GM12873 (cell line): ENCODE measurements around the gene CARMIL1.

Source experiments
- CTCF ChIP-seq: IDR thresholded peaks from 2 replicates; pipeline ENCODE4 v1.5.1; 2012; ENCODE audit warnings: low read depth, mild to moderate bottlenecking, moderate library complexity, low read length, control low read depth; ENCODE audit not compliant: insufficient read depth; ENCODE audit errors: missing control alignments

Gene CARMIL1

DNA sequence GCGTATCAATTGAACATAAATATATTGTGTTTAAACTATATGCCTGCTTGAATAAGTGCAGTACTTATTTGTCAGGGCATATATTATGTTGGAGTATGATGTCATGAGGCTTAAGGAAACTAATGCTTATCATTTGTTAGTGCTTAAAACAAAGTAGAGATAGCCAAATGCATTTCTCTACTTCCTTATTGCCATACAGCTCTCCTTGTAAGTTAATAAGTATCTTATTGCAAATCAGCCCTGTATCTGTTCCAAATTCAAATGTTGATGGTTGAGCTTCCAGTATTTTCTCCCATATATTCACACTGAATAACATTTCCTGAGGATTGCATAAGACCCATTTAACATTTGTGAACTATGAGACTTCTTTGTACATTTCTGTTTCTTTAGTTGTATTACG, 57.8 kb downstream of the CARMIL1 start:
- no peak for TF ChIP-seq CTCF

GRCh38 chr6:25337431-25337830, 58.3 kb downstream of the CARMIL1 start:
- no peak for TF ChIP-seq CTCF

GRCh38 chr6:25340431-25341202, 61.4 kb downstream of the CARMIL1 start:
- TF ChIP-seq CTCF = no peak

- no peak for TF ChIP-seq CTCF
These were observed 62.0 kb downstream of the CARMIL1 start for GRCh38 chr6:25341203-25341552.

- no peak for TF ChIP-seq CTCF
These were observed 62.9 kb downstream of the CARMIL1 start for GRCh38 chr6:25341923-25342619.

DNA sequence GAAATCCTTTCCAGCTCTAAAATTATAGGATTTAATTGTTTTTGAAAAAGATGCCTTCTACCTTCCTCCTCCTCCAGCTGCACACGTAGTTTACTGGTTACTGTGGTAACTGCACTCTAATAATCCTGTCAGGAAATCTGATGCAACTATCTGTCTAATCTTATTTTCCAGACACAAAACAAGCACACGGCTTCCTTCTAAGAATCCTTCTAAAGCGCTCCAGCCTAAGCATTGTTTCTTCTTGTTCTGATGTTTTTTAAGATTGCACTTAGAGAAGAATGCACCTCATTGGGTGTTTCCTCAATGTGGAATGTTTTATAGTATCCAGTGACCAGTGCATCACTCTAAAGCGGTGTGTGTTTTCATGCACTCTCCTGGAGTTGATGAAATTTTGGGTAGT, 63.6 kb downstream of the CARMIL1 start:
- TF ChIP-seq CTCF = no peak

DNA sequence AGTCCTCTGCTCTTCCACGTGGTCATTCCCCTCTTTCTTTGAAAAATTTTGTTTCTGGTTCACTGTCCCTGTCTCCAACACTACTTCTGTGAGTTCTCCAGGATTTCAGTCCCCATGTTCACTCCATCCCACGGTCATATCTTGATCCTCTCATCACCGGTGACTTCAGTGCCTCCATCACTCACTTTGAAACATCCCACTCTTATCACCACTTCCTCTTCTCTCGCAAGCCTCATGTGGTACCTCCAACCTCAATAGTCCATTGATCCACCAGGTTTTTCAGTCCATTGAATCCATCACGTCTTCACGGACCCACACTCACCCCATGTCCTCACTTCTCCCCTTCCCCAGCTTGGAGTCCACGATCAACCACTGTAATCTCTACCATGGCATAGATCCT, 64.8 kb downstream of the CARMIL1 start:
- no peak for TF ChIP-seq CTCF
